Vagina (tissue), 2 donors: Measurements from ENCODE around the gene GCH1. TPM values are rescaled to one million over a fixed set of nuclear protein-coding genes. Genes with fewer than 3 reads are reported as not detected.

Experiments used
- DNase-seq, 2 donors: peaks; one replicate each; pipeline ENCODE4 v3.0.0-alpha.2; 2017; ENCODE audit errors: extremely low spot score in 2 of 2
- H3K27ac ChIP-seq: fragments of 200-600 bp; sonication (generic); one replicate; pipeline ENCODE4 v1.5.1; 2019
- H3K27me3 ChIP-seq: fragments of 200-600 bp; sonication (generic); one replicate; pipeline ENCODE4 v1.5.1; 2019
- H3K36me3 ChIP-seq, 2 donors: fragments of 200-600 bp; sonication (generic); one replicate each; pipeline ENCODE4 v1.5.1; 2017 to 2019
- H3K4me1 ChIP-seq: fragments of 200-600 bp; sonication (generic); one replicate; pipeline ENCODE4 v1.5.1; 2019
- H3K4me3 ChIP-seq, 2 donors: fragments of 200-600 bp; sonication (generic); 1 replicate in 1 of 2; 2 replicates in 1 of 2; pipeline ENCODE4 v1.5.1; 2016 to 2019
- H3K9me3 ChIP-seq: fragments of 200-600 bp; sonication (generic); one replicate; pipeline ENCODE4 v1.5.1; 2019
- CTCF ChIP-seq, 3 experiments: fragments of 450-650 bp in 2 of 3; fragments of 200-600 bp in 1 of 3; sonication (generic) in 1 of 3; IDR thresholded peaks; one replicate each; pipeline ENCODE4 v1.5.1; 2017 to 2019; ENCODE audit warnings: antibody characterized with exemption in 3 of 3, mild to moderate bottlenecking in 2 of 3, moderate library complexity in 2 of 3
- POLR2A ChIP-seq, 2 donors: fragments of 450-650 bp; IDR thresholded peaks; one replicate each; pipeline ENCODE4 v1.6.1; 2017; ENCODE audit warnings: antibody characterized with exemption in 2 of 2, mild to moderate bottlenecking in 2 of 2, moderate library complexity in 2 of 2
- POLR2AphosphoS5 ChIP-seq, 2 donors: sonication (generic); formaldehyde crosslinking; IDR thresholded peaks; one replicate each; pipeline ENCODE4 v1.9.0; 2017; ENCODE audit warnings: antibody characterized with exemption in 2 of 2, mild to moderate bottlenecking in 2 of 2, low read depth in 1 of 2; ENCODE audit not compliant: insufficient read depth in 1 of 2
- intact Hi-C: fragments of 100-400 bp; cut with DNase I; formaldehyde crosslinking; loops from one replicate; pipeline ENCODE4 v1.15.1; 2023
- total RNA-seq: library from RNA; depleted of rRNA; stranded (reverse); fragments of >200 nt; gene quantifications from one replicate; pipeline ENCODE4 v1.2.3, GENCODE V29; 2016

Gene GCH1
- total RNA-seq, 1 donor from 2014 or later = 22.1 TPM

GRCh38 chr14:54807881-54808280 lies 94.7 kb downstream of the GCH1 start:
- TF ChIP-seq CTCF (IDR thresholded peaks at IDR 0.05) (no peak), POLR2AphosphoS5 (IDR thresholded peaks at IDR 0.05; ENCODE audit: insufficient read depth in 1 of 2, low read depth in 1 of 2) (no peak), POLR2A (IDR thresholded peaks at IDR 0.05) (no peak)
- Histone ChIP-seq H3K4me1 (peaks cover 11% of the 10 kb centered on the region), H3K36me3 (no peaks in the 10 kb centered on the region), H3K27me3 (no peaks in the 10 kb centered on the region), H3K9me3 (no peaks in the 10 kb centered on the region), H3K4me3 (no peak overlapping the region), H3K27ac (no peak overlapping the region)
- peak; percentile 77 to 87 for DNase-seq
- intact Hi-C loops = no loop called here

GRCh38 chr14:54807428-54807827 lies 95.2 kb downstream of the GCH1 start:
- intact Hi-C loops = no loop called here
- Histone ChIP-seq H3K27me3 (no peaks in the 10 kb centered on the region), H3K4me1 (peaks cover 11% of the 10 kb centered on the region), H3K9me3 (no peaks in the 10 kb centered on the region), H3K27ac (no peak overlapping the region), H3K4me3 (no peak overlapping the region), H3K36me3 (no peaks in the 10 kb centered on the region)
- peak in 1 of 2 donors; percentile 37 for DNase-seq
- TF ChIP-seq POLR2AphosphoS5 (IDR thresholded peaks at IDR 0.05; ENCODE audit: insufficient read depth in 1 of 2, low read depth in 1 of 2) (no peak), CTCF (IDR thresholded peaks at IDR 0.05) (no peak), POLR2A (IDR thresholded peaks at IDR 0.05) (no peak)

GRCh38 chr14:54806616-54807015 lies 96.0 kb downstream of the GCH1 start:
- peaks cover 11% of the 10 kb centered on the region for H3K4me1 ChIP-seq
- TF ChIP-seq POLR2A (IDR thresholded peaks at IDR 0.05) (no peak), POLR2AphosphoS5 (IDR thresholded peaks at IDR 0.05; ENCODE audit: insufficient read depth in 1 of 2, low read depth in 1 of 2) (no peak)
- H3K9me3 ChIP-seq = no peaks in the 10 kb centered on the region
- no peak overlapping the region for H3K4me3 ChIP-seq
- no peaks in the 10 kb centered on the region for H3K27me3 ChIP-seq
- intact Hi-C loops = no loop called here
- no peak overlapping the region for H3K27ac ChIP-seq
- peak in 1 of 2 donors; percentile 20 for DNase-seq
- no peaks in the 10 kb centered on the region for H3K36me3 ChIP-seq

GRCh38 chr14:54805445-54806322 lies 96.9 kb downstream of the GCH1 start:
- DNase-seq = peak; percentile 86 to 95
- no peaks in the 10 kb centered on the region for H3K27me3 ChIP-seq
- no peak overlapping the region for H3K27ac ChIP-seq
- intact Hi-C loops = no loop called here
- no peaks in the 10 kb centered on the region for H3K36me3 ChIP-seq
- no peaks in the 10 kb centered on the region for H3K9me3 ChIP-seq
- TF ChIP-seq POLR2A (IDR thresholded peaks at IDR 0.05) = no peak
- TF ChIP-seq CTCF (IDR thresholded peaks at IDR 0.05) = peak; percentile 74 to 86 (median 83)
- peak in 1 of 2 donors; percentile 33 for TF ChIP-seq POLR2AphosphoS5 (IDR thresholded peaks at IDR 0.05; ENCODE audit: insufficient read depth in 1 of 2, low read depth in 1 of 2)
- H3K4me1 ChIP-seq = peaks cover 11% of the 10 kb centered on the region
- no peak overlapping the region for H3K4me3 ChIP-seq

GRCh38 chr14:54805070-54805444 lies 97.6 kb downstream of the GCH1 start:
- Histone ChIP-seq H3K4me1 (peaks cover 11% of the 10 kb centered on the region), H3K9me3 (no peaks in the 10 kb centered on the region), H3K36me3 (no peaks in the 10 kb centered on the region), H3K4me3 (no peak overlapping the region), H3K27me3 (no peaks in the 10 kb centered on the region), H3K27ac (no peak overlapping the region)
- intact Hi-C loops = no loop called here
- TF ChIP-seq CTCF (IDR thresholded peaks at IDR 0.05) (no peak), POLR2A (IDR thresholded peaks at IDR 0.05) (no peak), POLR2AphosphoS5 (IDR thresholded peaks at IDR 0.05; ENCODE audit: insufficient read depth in 1 of 2, low read depth in 1 of 2) (no peak)
- DNase-seq = peak in 1 of 2 donors; percentile 82
